ENCODE data around the gene NKAPL.

DNA sequence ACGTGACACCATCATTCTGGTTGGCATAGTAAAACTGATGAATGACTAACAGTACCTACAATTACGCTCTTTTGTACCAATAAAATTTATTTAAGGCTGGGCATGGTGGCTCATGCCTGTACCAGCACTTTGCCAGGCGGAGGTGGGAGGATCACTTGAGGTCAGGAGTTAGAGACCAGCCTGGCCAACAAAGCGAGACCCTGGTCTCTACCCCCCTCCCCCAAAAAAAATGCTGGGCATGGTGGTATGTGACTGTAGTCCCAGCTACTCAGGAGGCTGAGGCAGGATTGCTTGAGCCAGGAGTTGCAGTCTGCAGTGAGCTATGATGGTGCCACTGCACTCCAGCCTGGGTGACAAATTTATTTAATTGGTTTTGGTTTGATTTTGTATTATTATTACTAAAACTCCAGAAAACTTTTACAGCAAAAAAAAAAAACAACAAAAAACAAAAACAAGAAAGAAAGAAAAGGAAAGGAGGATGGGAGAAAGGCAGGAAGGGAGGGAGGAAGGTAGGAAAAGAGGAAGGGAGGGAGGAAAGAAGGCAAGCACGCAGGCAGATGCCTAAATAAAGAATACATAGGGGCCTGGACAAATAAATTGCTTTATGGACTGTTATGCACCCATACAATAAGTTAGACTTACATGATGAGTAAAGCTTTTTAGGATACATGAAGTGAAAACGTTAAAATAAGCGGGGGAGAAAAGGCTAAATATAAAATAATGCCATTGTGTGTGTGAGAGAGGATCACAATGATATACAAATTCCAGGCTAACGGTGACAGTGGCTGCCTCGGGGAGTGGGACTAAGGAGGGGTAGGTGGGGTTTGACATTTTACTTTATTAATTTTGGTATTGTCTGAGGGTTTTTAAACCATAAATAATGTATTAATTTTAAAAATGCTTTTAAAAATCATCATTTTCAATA is 34.7 kb upstream of the NKAPL start:
- TF ChIP-seq IRF3 (IDR thresholded peaks at IDR 0.05) (no peak), EZH2 (IDR thresholded peaks at IDR 0.05; ENCODE audit: borderline replicate concordance, control insufficient read depth, low read depth, low read length) (no peak), TAF1 (IDR thresholded peaks at IDR 0.05; ENCODE audit: borderline replicate concordance, low read depth, low read length) (no peak), EED (IDR thresholded peaks at IDR 0.05; ENCODE audit: low read depth) (no peak), HDGF (IDR thresholded peaks at IDR 0.05) (no peak), NFYB (IDR thresholded peaks at IDR 0.05; ENCODE audit: insufficient read depth, low read depth, low read length) (no peak), BRCA1 (IDR thresholded peaks at IDR 0.05; ENCODE audit: low read depth, low read length) (no peak)
- TF ChIP-seq, protein P1, sequence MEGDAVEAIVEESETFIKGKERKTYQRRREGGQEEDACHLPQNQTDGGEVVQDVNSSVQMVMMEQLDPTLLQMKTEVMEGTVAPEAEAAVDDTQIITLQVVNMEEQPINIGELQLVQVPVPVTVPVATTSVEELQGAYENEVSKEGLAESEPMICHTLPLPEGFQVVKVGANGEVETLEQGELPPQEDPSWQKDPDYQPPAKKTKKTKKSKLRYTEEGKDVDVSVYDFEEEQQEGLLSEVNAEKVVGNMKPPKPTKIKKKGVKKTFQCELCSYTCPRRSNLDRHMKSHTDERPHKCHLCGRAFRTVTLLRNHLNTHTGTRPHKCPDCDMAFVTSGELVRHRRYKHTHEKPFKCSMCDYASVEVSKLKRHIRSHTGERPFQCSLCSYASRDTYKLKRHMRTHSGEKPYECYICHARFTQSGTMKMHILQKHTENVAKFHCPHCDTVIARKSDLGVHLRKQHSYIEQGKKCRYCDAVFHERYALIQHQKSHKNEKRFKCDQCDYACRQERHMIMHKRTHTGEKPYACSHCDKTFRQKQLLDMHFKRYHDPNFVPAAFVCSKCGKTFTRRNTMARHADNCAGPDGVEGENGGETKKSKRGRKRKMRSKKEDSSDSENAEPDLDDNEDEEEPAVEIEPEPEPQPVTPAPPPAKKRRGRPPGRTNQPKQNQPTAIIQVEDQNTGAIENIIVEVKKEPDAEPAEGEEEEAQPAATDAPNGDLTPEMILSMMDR (IDR thresholded peaks at IDR 0.05 in 2 of 3, conservative IDR thresholded peaks at IDR 0.05 in 1 of 3; ENCODE audit: control insufficient read depth in 2 of 3, extremely low read depth in 1 of 3, insufficient read depth in 1 of 3, low read depth in 3 of 3, low read length in 3 of 3): no peak
- TF ChIP-seq, protein P2, sequence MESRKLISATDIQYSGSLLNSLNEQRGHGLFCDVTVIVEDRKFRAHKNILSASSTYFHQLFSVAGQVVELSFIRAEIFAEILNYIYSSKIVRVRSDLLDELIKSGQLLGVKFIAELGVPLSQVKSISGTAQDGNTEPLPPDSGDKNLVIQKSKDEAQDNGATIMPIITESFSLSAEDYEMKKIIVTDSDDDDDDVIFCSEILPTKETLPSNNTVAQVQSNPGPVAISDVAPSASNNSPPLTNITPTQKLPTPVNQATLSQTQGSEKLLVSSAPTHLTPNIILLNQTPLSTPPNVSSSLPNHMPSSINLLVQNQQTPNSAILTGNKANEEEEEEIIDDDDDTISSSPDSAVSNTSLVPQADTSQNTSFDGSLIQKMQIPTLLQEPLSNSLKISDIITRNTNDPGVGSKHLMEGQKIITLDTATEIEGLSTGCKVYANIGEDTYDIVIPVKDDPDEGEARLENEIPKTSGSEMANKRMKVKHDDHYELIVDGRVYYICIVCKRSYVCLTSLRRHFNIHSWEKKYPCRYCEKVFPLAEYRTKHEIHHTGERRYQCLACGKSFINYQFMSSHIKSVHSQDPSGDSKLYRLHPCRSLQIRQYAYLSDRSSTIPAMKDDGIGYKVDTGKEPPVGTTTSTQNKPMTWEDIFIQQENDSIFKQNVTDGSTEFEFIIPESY (IDR thresholded peaks at IDR 0.05): no peak
